HepG2 (cell line): Measurements from ENCODE around the gene MAT2A. TPM values are rescaled to one million over a fixed set of nuclear protein-coding genes. Genes with fewer than 3 reads are reported as not detected.

Source experiments
- BORCS8-MEF2B ChIP-seq: sonication (generic); formaldehyde crosslinking; IDR thresholded peaks from 2 replicates; pipeline ENCODE4 v1.8.0; 2022; ENCODE audit warnings: mild to moderate bottlenecking, missing genetic modification reagents
- ELF1 ChIP-seq: sonication (generic); formaldehyde crosslinking; IDR thresholded peaks from 2 replicates; pipeline ENCODE4 v1.4.0; 2020; ENCODE audit warnings: missing genetic modification reagents
- JDP2 ChIP-seq: sonication (generic); formaldehyde crosslinking; IDR thresholded peaks from 2 replicates; pipeline ENCODE4 v1.8.1; 2022; ENCODE audit warnings: missing genetic modification reagents, borderline replicate concordance
- KLF9 ChIP-seq: IDR thresholded peaks from 2 replicates; pipeline ENCODE4 v1.6.1; 2016; ENCODE audit warnings: low read depth
- ZBTB40 ChIP-seq, 2 experiments: fragments of 450-650 bp in 1 of 2; sonication (generic) in 1 of 2; formaldehyde crosslinking in 1 of 2; IDR thresholded peaks; 2 replicates each; pipeline versions ENCODE4 v1.6.1 to v1.8.0; 2016 to 2022; ENCODE audit warnings: antibody characterized with exemption in 1 of 2, mild to moderate bottlenecking in 1 of 2, missing genetic modification reagents in 1 of 2
- ZNF281 ChIP-seq: sonication (generic); formaldehyde crosslinking; IDR thresholded peaks from 2 replicates; pipeline ENCODE4 v1.4.0; 2020; ENCODE audit warnings: missing genetic modification reagents, borderline replicate concordance
- ZNF282 ChIP-seq: fragments of 450-650 bp; IDR thresholded peaks from 2 replicates; pipeline ENCODE4 v1.6.1; 2018; ENCODE audit not compliant: partially characterized antibody
- ZNF335 ChIP-seq: sonication (generic); formaldehyde crosslinking; IDR thresholded peaks from 2 replicates; pipeline ENCODE4 v1.4.0; 2020; ENCODE audit warnings: missing genetic modification reagents
- ZNF562 ChIP-seq: sonication (generic); formaldehyde crosslinking; IDR thresholded peaks from 2 replicates; pipeline ENCODE4 v1.8.0; 2022; ENCODE audit warnings: missing genetic modification reagents, borderline replicate concordance
- ZNF569 ChIP-seq: sonication (generic); formaldehyde crosslinking; IDR thresholded peaks from 2 replicates; pipeline ENCODE4 v1.5.0; 2020; ENCODE audit warnings: mild to moderate bottlenecking, missing genetic modification reagents, moderate library complexity, borderline replicate concordance
- ZNF572 ChIP-seq: sonication (generic); formaldehyde crosslinking; IDR thresholded peaks from 2 replicates; pipeline ENCODE4 v1.5.1; 2020; ENCODE audit warnings: mild to moderate bottlenecking, missing genetic modification reagents
- polyA plus RNA-seq, 8 experiments: library from polyadenylated mRNA; depleted of rRNA in 3 of 8; stranded (reverse) in 7 of 8; unstranded in 1 of 8; fragments of >200 nt; fragmentation: Illumina TruSeq in 4 of 8; extraction: Trizol in 4 of 8; gene quantifications; 2 replicates each; pipeline versions ENCODE4 v1.2.1 to v1.2.3, GENCODE V29; 2011 to 2016; ENCODE audit warnings: low read depth in 4 of 8, missing spikeins in 1 of 8, mixed read lengths in 1 of 8; ENCODE audit not compliant: insufficient read depth in 1 of 8
- total RNA-seq, 5 experiments: library from RNA; depleted of rRNA; stranded (reverse); fragments of >200 nt; fragmentation: Illumina TruSeq; extraction: Trizol; gene quantifications; 2 replicates each; pipeline ENCODE4 v1.2.3, GENCODE V29; 2016; ENCODE audit warnings: low read depth in 1 of 5
- TF ChIP-seq, protein P1 (sequence below): IDR thresholded peaks from 2 replicates; pipeline ENCODE4 v1.6.1; 2016
- TF ChIP-seq, protein P2 (sequence below): sonication (generic); formaldehyde crosslinking; conservative IDR thresholded peaks from 2 replicates; pipeline ENCODE4 v1.8.0; 2022; ENCODE audit warnings: low read depth, missing genetic modification reagents

The MAT2A gene
- total and polyA plus RNA-seq, 2 of the 13 experiments (the other 11 are each of a cell fraction or from before 2014, with no cell fraction given) = 155 to 331 TPM

GRCh38 chr2:85537600-85538506 lies 1.1 kb upstream of the MAT2A start (continued):
- TF ChIP-seq ZBTB40 (IDR thresholded peaks at IDR 0.05) = no peak
- no peak for TF ChIP-seq ZBTB40 (CRISPR knock-in tag; IDR thresholded peaks at IDR 0.05)
- TF ChIP-seq ZNF572 (CRISPR knock-in tag) = no peak
- TF ChIP-seq, protein P1, sequence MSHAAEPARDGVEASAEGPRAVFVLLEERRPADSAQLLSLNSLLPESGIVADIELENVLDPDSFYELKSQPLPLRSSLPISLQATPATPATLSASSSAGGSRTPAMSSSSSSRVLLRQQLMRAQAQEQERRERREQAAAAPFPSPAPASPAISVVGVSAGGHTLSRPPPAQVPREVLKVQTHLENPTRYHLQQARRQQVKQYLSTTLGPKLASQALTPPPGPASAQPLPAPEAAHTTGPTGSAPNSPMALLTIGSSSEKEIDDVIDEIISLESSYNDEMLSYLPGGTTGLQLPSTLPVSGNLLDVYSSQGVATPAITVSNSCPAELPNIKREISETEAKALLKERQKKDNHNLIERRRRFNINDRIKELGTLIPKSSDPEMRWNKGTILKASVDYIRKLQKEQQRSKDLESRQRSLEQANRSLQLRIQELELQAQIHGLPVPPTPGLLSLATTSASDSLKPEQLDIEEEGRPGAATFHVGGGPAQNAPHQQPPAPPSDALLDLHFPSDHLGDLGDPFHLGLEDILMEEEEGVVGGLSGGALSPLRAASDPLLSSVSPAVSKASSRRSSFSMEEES (CRISPR knock-in tag) = peak; percentile 83; the same call in 1 of the 2 replicates
- TF ChIP-seq ZNF562 (CRISPR knock-in tag) = no peak
- no peak for TF ChIP-seq ZNF281 (CRISPR knock-in tag)
- TF ChIP-seq ZNF569 (CRISPR knock-in tag) = no peak
- TF ChIP-seq ZNF282 = no peak
- TF ChIP-seq KLF9 (CRISPR knock-in tag) = no peak
- TF ChIP-seq, protein P2, sequence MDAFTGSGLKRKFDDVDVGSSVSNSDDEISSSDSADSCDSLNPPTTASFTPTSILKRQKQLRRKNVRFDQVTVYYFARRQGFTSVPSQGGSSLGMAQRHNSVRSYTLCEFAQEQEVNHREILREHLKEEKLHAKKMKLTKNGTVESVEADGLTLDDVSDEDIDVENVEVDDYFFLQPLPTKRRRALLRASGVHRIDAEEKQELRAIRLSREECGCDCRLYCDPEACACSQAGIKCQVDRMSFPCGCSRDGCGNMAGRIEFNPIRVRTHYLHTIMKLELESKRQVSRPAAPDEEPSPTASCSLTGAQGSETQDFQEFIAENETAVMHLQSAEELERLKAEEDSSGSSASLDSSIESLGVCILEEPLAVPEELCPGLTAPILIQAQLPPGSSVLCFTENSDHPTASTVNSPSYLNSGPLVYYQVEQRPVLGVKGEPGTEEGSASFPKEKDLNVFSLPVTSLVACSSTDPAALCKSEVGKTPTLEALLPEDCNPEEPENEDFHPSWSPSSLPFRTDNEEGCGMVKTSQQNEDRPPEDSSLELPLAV = no peak
- no peak for TF ChIP-seq JDP2 (CRISPR knock-in tag)
- TF ChIP-seq ELF1 (CRISPR knock-in tag) = no peak; the same call in 1 of the 2 replicates
- no peak for TF ChIP-seq ZNF335 (CRISPR knock-in tag)
- TF ChIP-seq BORCS8-MEF2B (CRISPR knock-in tag) = no peak
